Pancreas (tissue), 10 donors: Measurements from ENCODE around the gene RERE. TPM values are rescaled to one million over a fixed set of nuclear protein-coding genes. Genes with fewer than 3 reads are reported as not detected.

Experiments used
- ATAC-seq, 4 donors: fragments of 200-7000 bp; cut with Tn5 transposase; one replicate each; pipeline versions ENCODE4 v1.8.0 to v1.9.1; 2020; ENCODE audit warnings: mild to moderate bottlenecking in 4 of 4, moderate library complexity in 4 of 4
- DNase-seq, 6 donors: peaks; one replicate each; pipeline ENCODE4 v3.0.0-alpha.2; 2020
- FAIRE-seq: peaks from 2 replicates; lab custom pipeline; 2012; peaks lifted over from hg19 to GRCh38; lab: Jason Lieb, UNC
- H3K27ac ChIP-seq, 4 donors: fragments of 200-600 bp; sonication (generic); 1 replicate in 3 of 4; 2 replicates in 1 of 4; pipeline versions ENCODE4 v1.5.0 to v1.8.0; 2020
- H3K27me3 ChIP-seq, 4 donors: fragments of 200-600 bp; one replicate each; pipeline ENCODE4 v1.8.0; 2021
- H3K36me3 ChIP-seq, 3 donors: fragments of 200-600 bp; sonication (generic) in 1 of 3; one replicate each; pipeline versions ENCODE4 v1.5.0 to v1.8.0; 2020 to 2021
- H3K4me1 ChIP-seq, 3 donors: fragments of 200-600 bp; one replicate each; pipeline ENCODE4 v1.8.0; 2021
- H3K4me3 ChIP-seq, 4 donors: fragments of 200-600 bp; sonication (generic) in 2 of 4; one replicate each; pipeline versions ENCODE4 v1.5.0 to v1.8.0; 2020 to 2021
- H3K9me3 ChIP-seq, 4 donors: fragments of 200-600 bp; one replicate each; pipeline ENCODE4 v1.8.0; 2021
- WGBS, 2 donors: extraction: QIAGEN DNeasy Blood & Tissue Kit; methylation state at CpG; one replicate each; pipeline ENCODE4 v1.1.7; 2013; 5-methylcytosine and 5-hydroxymethylcytosine counted together
- intact Hi-C, 3 donors: fragments of 100-400 bp; cut with DNase I; formaldehyde crosslinking; loops; one replicate each; pipeline versions ENCODE4 v1.11.1 to v1.14.2; 2022
- polyA plus RNA-seq, 2 donors: library from polyadenylated mRNA; stranded (reverse); fragments of 200-250 nt; gene quantifications; one replicate each; pipeline ENCODE4 v1.2.3, GENCODE V29; 2013
- total RNA-seq, 6 donors: library from RNA; stranded (reverse); fragmentation: NEBNext Ultra II Directional in 4 of 6; extraction: Animal tissue kit (Norgen Biotek cat#: 25700) in 4 of 6; gene quantifications; one replicate each; pipeline versions ENCODE4 v1.2.1 to v1.2.4, GENCODE V29; 2021 to 2023
- TF ChIP-seq, protein P1 (sequence below), 4 donors: fragments of 200-600 bp; sonication (generic) in 3 of 4; IDR thresholded peaks; one replicate each; pipeline versions ENCODE4 v1.5.0 to v1.8.0; 2021; ENCODE audit warnings: antibody characterized with exemption in 4 of 4
- donor health status: healthy with polysubstance abuse.
- donor health status: DM: no; HTN: no; CAD: no; lungs with moderate emphysema.
- donor health status: DM: no; HTN: no; CAD: no.
- donor health status: control.
- donor health status: control.
- donor health status: Bipolar disorder and iron deficiency.
- donor health status: DM: yes; HTN: yes; CAD: no.
- donor health status: DM: no; HTN: no; CAD: no.
- donor health status: DM: no; HTN: no; CAD: no.
- donor health status: DM: yes; HTN: yes; CAD: no.

RERE gene
- total and polyA plus RNA-seq, 8 donors: 27.0 to 76.7 (median 50.7) TPM

DNA sequence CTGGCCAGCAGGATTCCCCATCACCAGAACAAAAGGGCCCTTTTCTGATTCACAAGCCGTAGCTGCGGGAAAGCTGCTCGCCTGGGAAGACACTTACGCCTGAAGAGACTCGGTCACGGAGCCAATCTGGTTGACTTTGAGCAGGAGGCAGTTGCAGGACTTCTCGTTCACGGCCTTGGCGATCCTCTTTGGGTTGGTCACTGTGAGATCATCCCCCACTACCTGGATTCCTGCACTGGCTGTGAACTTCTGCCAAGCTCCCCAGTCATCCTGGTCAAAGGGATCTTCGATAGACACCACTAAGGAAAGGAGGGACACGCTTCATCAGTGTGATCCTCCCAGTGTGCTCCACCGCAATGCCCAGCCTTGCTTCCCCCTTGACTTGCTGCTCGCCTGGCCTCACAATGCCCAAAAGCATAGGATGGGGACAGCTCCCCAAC is 46.4 kb upstream of the RERE start:
- Histone ChIP-seq H3K27ac (no peak overlapping the region), H3K27me3 (no peaks in the 10 kb centered on the region), H3K9me3 (no peaks in the 10 kb centered on the region), H3K36me3 (peaks cover 9 to 83% (median 57%) of the 10 kb centered on the region in 3 donors), H3K4me1 (peaks cover 0 to 8% (median 0%) of the 10 kb centered on the region in 3 donors), H3K4me3 (no peak overlapping the region)
- 92 to 93% methylated on average over 13 of the region's 13 CpGs for WGBS, 2 donors
- intact Hi-C loops: no loop called here
- DNase-seq: no peak
- FAIRE-seq: no peak
- TF ChIP-seq, protein P1, sequence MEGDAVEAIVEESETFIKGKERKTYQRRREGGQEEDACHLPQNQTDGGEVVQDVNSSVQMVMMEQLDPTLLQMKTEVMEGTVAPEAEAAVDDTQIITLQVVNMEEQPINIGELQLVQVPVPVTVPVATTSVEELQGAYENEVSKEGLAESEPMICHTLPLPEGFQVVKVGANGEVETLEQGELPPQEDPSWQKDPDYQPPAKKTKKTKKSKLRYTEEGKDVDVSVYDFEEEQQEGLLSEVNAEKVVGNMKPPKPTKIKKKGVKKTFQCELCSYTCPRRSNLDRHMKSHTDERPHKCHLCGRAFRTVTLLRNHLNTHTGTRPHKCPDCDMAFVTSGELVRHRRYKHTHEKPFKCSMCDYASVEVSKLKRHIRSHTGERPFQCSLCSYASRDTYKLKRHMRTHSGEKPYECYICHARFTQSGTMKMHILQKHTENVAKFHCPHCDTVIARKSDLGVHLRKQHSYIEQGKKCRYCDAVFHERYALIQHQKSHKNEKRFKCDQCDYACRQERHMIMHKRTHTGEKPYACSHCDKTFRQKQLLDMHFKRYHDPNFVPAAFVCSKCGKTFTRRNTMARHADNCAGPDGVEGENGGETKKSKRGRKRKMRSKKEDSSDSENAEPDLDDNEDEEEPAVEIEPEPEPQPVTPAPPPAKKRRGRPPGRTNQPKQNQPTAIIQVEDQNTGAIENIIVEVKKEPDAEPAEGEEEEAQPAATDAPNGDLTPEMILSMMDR (IDR thresholded peaks at IDR 0.05): no peak
- ATAC-seq: no peak

DNA sequence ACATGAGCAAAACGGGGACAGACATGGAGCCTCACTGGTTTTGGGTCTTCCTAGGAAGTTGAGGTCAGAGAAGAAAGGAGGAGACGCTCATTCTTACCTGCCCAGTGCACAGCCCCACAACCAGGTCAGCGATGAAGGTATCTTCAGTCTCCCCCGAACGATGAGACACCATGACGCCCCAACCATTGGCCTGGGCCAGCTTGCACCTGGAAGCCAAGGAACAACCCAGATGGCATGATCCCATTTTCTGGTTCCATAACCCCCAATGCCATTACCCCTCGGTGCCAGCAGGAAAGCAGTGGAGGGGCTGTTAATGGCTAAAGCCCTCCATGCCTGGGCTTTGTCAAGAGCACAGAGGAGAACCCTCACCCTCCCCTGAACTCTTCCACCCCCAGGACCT is 45.7 kb upstream of the RERE start:
- Histone ChIP-seq H3K36me3 (peaks cover 9 to 80% (median 55%) of the 10 kb centered on the region in 3 donors), H3K27ac (no peak overlapping the region), H3K4me3 (no peak overlapping the region), H3K4me1 (peaks cover 0 to 12% (median 5%) of the 10 kb centered on the region in 3 donors), H3K27me3 (no peaks in the 10 kb centered on the region), H3K9me3 (no peaks in the 10 kb centered on the region)
- TF ChIP-seq, protein P1 (IDR thresholded peaks at IDR 0.05): no peak
- 93% methylated on average over 7 of the region's 7 CpGs for WGBS, 2 donors
- intact Hi-C loops: no loop called here
- DNase-seq: no peak
- ATAC-seq: no peak
- no peak for FAIRE-seq

DNA sequence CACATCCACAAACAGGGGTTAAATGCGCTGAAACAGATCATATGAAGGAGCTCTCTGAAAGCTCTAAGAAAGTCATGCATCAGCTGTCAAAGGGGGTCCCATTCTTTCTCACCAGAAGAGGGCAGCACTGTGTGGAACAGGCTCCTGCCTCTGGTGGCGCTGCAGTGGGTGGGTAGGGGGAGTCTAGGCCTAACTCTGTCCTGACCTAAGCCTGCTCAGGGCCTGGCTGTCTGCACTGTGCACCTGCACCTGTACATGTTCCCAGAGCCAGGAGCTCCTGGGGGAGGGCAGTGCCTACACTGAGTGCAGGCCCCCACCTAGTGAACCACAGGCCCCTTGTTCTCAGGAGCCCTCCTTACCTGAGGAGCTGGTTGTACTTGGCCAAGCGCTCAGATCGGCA is 45.1 kb upstream of the RERE start:
- H3K4me3 ChIP-seq: no peak overlapping the region
- no peak overlapping the region for H3K27ac ChIP-seq
- 90 to 93% methylated on average over 4 of the region's 4 CpGs for WGBS, 2 donors
- peaks cover 0 to 18% (median 8%) of the 10 kb centered on the region in 3 donors for H3K4me1 ChIP-seq
- H3K36me3 ChIP-seq: peaks cover 9 to 75% (median 54%) of the 10 kb centered on the region in 3 donors
- peak in 3 of 4 donors; percentile 9 to 28 (median 16) for ATAC-seq
- TF ChIP-seq, protein P1 (IDR thresholded peaks at IDR 0.05): peak in 3 of 4 donors; percentile 19 to 23 (median 22)
- no peaks in the 10 kb centered on the region for H3K9me3 ChIP-seq
- no peak for FAIRE-seq
- no peak for DNase-seq
- intact Hi-C loops: no loop called here
- no peaks in the 10 kb centered on the region for H3K27me3 ChIP-seq

DNA sequence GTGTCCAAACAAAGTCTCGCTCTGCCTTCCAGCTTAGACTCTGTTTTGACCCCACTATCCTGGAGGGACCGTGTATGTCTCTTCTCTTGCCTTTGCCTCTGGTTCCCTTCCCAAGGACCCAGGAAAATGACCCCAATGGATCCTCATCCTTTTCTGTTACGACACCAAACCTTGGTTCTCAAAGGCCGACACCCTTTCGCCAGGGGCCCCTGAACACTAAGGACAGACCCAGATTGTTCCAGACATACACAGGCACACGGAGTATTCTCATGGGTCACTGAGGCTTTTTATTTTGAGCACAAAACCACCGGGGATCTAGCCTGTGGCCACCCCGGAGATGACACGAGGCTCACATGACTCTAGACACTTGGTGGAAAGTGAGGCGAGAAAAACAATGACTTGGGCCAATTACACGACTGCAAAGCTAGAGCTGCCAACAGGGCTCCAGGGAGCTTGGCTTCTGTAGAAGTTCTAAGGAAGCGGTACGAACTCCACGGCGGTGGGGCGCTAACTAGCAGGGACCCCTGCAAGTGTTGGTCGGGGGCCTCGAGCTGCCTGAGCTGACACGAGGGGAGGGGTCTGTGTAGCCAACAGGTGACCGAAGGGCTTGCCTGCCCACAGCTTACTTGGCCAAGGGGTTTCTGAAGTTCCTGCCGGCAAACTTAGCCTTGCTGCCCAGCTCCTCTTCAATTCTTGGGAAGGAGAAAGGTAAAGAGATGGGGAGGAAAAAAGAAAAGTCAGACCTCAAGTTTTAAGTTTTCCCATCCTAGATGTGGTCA is 43.5 kb upstream of the RERE start:
- DNase-seq: no peak
- WGBS, 2 donors: 88 to 91% methylated on average over 21 of the region's 21 CpGs
- Histone ChIP-seq H3K27me3 (no peaks in the 10 kb centered on the region), H3K27ac (no peak overlapping the region), H3K36me3 (peaks cover 7 to 59% (median 41%) of the 10 kb centered on the region in 3 donors), H3K4me3 (no peak overlapping the region), H3K9me3 (no peaks in the 10 kb centered on the region), H3K4me1 (peaks cover 0 to 23% (median 12%) of the 10 kb centered on the region in 3 donors)
- no peak for ATAC-seq
- intact Hi-C loops: no loop called here
- TF ChIP-seq, protein P1 (IDR thresholded peaks at IDR 0.05): no peak
- FAIRE-seq: no peak
